ENCODE measurements around the gene ZFAND3. TPM values are rescaled to one million over a fixed set of nuclear protein-coding genes. Genes with fewer than 3 reads are reported as not detected.

ZFAND3 gene
- total and polyA plus RNA-seq, 2 donors (not counting 3 experiments of a cell fraction or from before 2014, with no cell fraction given): 15.4 to 54.2 TPM

GRCh38 chr6:37862430-37862829, 42.9 kb downstream of the ZFAND3 start:
- Histone ChIP-seq H3K4me2 (ENCODE audit: insufficient read depth, low read length) (no peak overlapping the region), H3K9ac (replicated peaks; ENCODE audit: extremely low read depth, insufficient read depth, low read length) (no peak overlapping the region), H3K9me3 (replicated peaks; ENCODE audit: control insufficient read depth, insufficient read depth, low read length) (no peaks in the 10 kb centered on the region), H4K20me1 (replicated peaks; ENCODE audit: control insufficient read depth, extremely low read depth, insufficient read depth, low read length) (peaks cover 15% of the 10 kb centered on the region), H3K27me3 (ENCODE audit: control insufficient read depth in 2 of 2, insufficient read depth in 2 of 2, low read length in 2 of 2) (no peaks in the 10 kb centered on the region), H3K79me2 (ENCODE audit: control insufficient read depth, insufficient read depth, low read length) (peaks cover 92% of the 10 kb centered on the region), H3K9me1 (replicated peaks; ENCODE audit: control insufficient read depth, extremely low read depth, insufficient read depth, low read length) (no peaks in the 10 kb centered on the region), H3K4me1 (ENCODE audit: control insufficient read depth, extremely low read depth, insufficient read depth, low read length) (peaks cover 7% of the 10 kb centered on the region), H3K27ac (ENCODE audit: insufficient read depth, low read depth, low read length) (no peak overlapping the region), H2AFZ (ENCODE audit: low read depth, low read length) (no peak overlapping the region), H3K36me3 (ENCODE audit: control insufficient read depth in 2 of 2, extremely low read depth in 1 of 2, insufficient read depth in 2 of 2, low read length in 2 of 2) (no peaks in the 10 kb centered on the region), H3K4me3 (replicated peaks in 1 of 3; ENCODE audit: insufficient read depth in 1 of 3, low read depth in 1 of 3, low read length in 3 of 3) (no peak overlapping the region)
- DNase-seq (ENCODE audit: low read depth, low spot score) (no peak), FAIRE-seq (no peak)
- intact Hi-C loops (cut with micrococcal nuclease): no loop called here
- CTCF ChIA-PET: no interaction called here
- no TSS peak for BruUV-seq (replicated peaks)
- POLR2A ChIA-PET: no interaction called here
- dilution Hi-C loops (cut with MboI; ENCODE audit: extremely low pct_ligation_motif_present, low sequenced_read_pairs): no loop called here
- TF ChIP-seq CTCF (IDR thresholded peaks at IDR 0.05; ENCODE audit: extremely low read depth in 1 of 2, insufficient read depth in 1 of 2, low read depth in 1 of 2, low read length in 2 of 2) (no peak), MAX (IDR thresholded peaks at IDR 0.05; ENCODE audit: insufficient read depth, insufficient read length) (no peak), FOS (IDR thresholded peaks at IDR 0.05; ENCODE audit: borderline replicate concordance, insufficient read depth, low read length) (no peak), EZH2 (IDR thresholded peaks at IDR 0.05; ENCODE audit: borderline replicate concordance, low read depth, low read length, severe bottlenecking) (no peak), GATA2 (IDR thresholded peaks at IDR 0.05; ENCODE audit: insufficient read depth, insufficient read length, low read depth, low read length) (no peak), POLR2A (IDR thresholded peaks at IDR 0.05; ENCODE audit: low read depth, low read length) (no peak)

- no TSS peak for BruUV-seq (replicated peaks)
- intact Hi-C loops (cut with micrococcal nuclease): no loop called here
- Histone ChIP-seq H3K4me1 (ENCODE audit: control insufficient read depth, extremely low read depth, insufficient read depth, low read length) (peaks cover 13% of the 10 kb centered on the region), H3K36me3 (ENCODE audit: control insufficient read depth in 2 of 2, extremely low read depth in 1 of 2, insufficient read depth in 2 of 2, low read length in 2 of 2) (no peaks in the 10 kb centered on the region), H3K27me3 (ENCODE audit: control insufficient read depth in 2 of 2, insufficient read depth in 2 of 2, low read length in 2 of 2) (no peaks in the 10 kb centered on the region), H3K9me1 (replicated peaks; ENCODE audit: control insufficient read depth, extremely low read depth, insufficient read depth, low read length) (no peaks in the 10 kb centered on the region), H3K27ac (ENCODE audit: insufficient read depth, low read depth, low read length) (no peak overlapping the region), H3K4me2 (ENCODE audit: insufficient read depth, low read length) (no peak overlapping the region), H3K4me3 (replicated peaks in 1 of 3; ENCODE audit: insufficient read depth in 1 of 3, low read depth in 1 of 3, low read length in 3 of 3) (no peak overlapping the region), H4K20me1 (replicated peaks; ENCODE audit: control insufficient read depth, extremely low read depth, insufficient read depth, low read length) (peaks cover 20% of the 10 kb centered on the region), H2AFZ (ENCODE audit: low read depth, low read length) (no peak overlapping the region), H3K9ac (replicated peaks; ENCODE audit: extremely low read depth, insufficient read depth, low read length) (no peak overlapping the region), H3K9me3 (replicated peaks; ENCODE audit: control insufficient read depth, insufficient read depth, low read length) (no peaks in the 10 kb centered on the region), H3K79me2 (ENCODE audit: control insufficient read depth, insufficient read depth, low read length) (peaks cover 92% of the 10 kb centered on the region)
- dilution Hi-C loops (cut with MboI; ENCODE audit: extremely low pct_ligation_motif_present, low sequenced_read_pairs): no loop called here
- CTCF ChIA-PET: interaction anchor here (1.5 kb wide), 1 partner anchor 79 kb away, joined by 4 read pairs; no protein-coding TSS in a partner anchor
- no peak for DNase-seq (ENCODE audit: low read depth, low spot score)
- TF ChIP-seq MYC (IDR thresholded peaks at IDR 0.05; ENCODE audit: low read depth, low read length) (no peak), GATA2 (IDR thresholded peaks at IDR 0.05; ENCODE audit: insufficient read depth, insufficient read length, low read depth, low read length) (no peak), CTCF (IDR thresholded peaks at IDR 0.05; ENCODE audit: extremely low read depth in 1 of 2, insufficient read depth in 1 of 2, low read depth in 1 of 2, low read length in 2 of 2) (no peak), FOS (IDR thresholded peaks at IDR 0.05; ENCODE audit: borderline replicate concordance, insufficient read depth, low read length) (no peak), POLR2AphosphoS5 (IDR thresholded peaks at IDR 0.05; ENCODE audit: insufficient read depth, low read depth, low read length) (no peak), POLR2A (IDR thresholded peaks at IDR 0.05; ENCODE audit: low read depth, low read length) (no peak), EZH2 (IDR thresholded peaks at IDR 0.05; ENCODE audit: borderline replicate concordance, low read depth, low read length, severe bottlenecking) (no peak), JUN (IDR thresholded peaks at IDR 0.05; ENCODE audit: borderline replicate concordance, insufficient read depth, insufficient read length, low read depth) (no peak), MAX (IDR thresholded peaks at IDR 0.05; ENCODE audit: insufficient read depth, insufficient read length) (no peak)
- POLR2A ChIA-PET: no interaction called here
- FAIRE-seq: no peak
Measured at GRCh38 chr6:37862992-37863391, 43.5 kb downstream of the ZFAND3 start.
